CD14-positive monocyte (primary cell): Measurements from ENCODE around the gene PANX1. TPM values are rescaled to one million over a fixed set of nuclear protein-coding genes. Genes with fewer than 3 reads are reported as not detected.
A peak's percentile ranks its signal among the peaks of the same experiment; 100 is the strongest.

Experiments
- DNase-seq, 3 donors: peaks; one replicate each; pipeline ENCODE4 v3.0.0-alpha.2; 2011 to 2022
- H2AFZ ChIP-seq: 2 replicates; pipeline ENCODE4 v1.6.0; 2012; ENCODE audit warnings: mild to moderate bottlenecking, low read depth, low read length, inconsistent platforms; ENCODE audit not compliant: insufficient read depth, poor library complexity, severe bottlenecking
- H3K27ac ChIP-seq, 2 donors: 1 replicate in 1 of 2; 2 replicates in 1 of 2; pipeline ENCODE4 v1.5.1; 2012 to 2013; ENCODE audit warnings: low read length in 2 of 2, control low read depth in 1 of 2, inconsistent platforms in 1 of 2, low read depth in 1 of 2, mild to moderate bottlenecking in 1 of 2
- H3K27me3 ChIP-seq, 2 donors: one replicate each; pipeline versions ENCODE4 v1.6.0 to v1.6.1; 2011 to 2013; ENCODE audit warnings: low read length in 2 of 2; ENCODE audit not compliant: control insufficient read depth in 2 of 2, insufficient read depth in 2 of 2
- H3K36me3 ChIP-seq, 2 donors: replicated peaks in 1 of 2; 1 replicate in 1 of 2; 2 replicates in 1 of 2; pipeline versions ENCODE4 v1.5.1 to v1.6.1; 2012 to 2013; ENCODE audit warnings: low read length in 2 of 2, control low read depth in 1 of 2, inconsistent platforms in 1 of 2, mild to moderate bottlenecking in 1 of 2; ENCODE audit not compliant: insufficient read depth in 2 of 2, control insufficient read depth in 1 of 2
- H3K4me1 ChIP-seq, 2 donors: 1 replicate in 1 of 2; 2 replicates in 1 of 2; pipeline versions ENCODE4 v1.5.1 to v1.6.1; 2012 to 2013; ENCODE audit warnings: low read length in 2 of 2, control low read depth in 1 of 2, inconsistent platforms in 1 of 2, mild to moderate bottlenecking in 1 of 2, moderate library complexity in 1 of 2; ENCODE audit not compliant: insufficient read depth in 2 of 2, control insufficient read depth in 1 of 2
- H3K4me2 ChIP-seq: replicated peaks from 2 replicates; pipeline ENCODE3; 2012; ENCODE audit warnings: low read length, moderate library complexity, mild to moderate bottlenecking; ENCODE audit not compliant: poor library complexity, severe bottlenecking; ENCODE audit errors: extremely low read depth
- H3K4me3 ChIP-seq, 3 experiments: fragments of 200-600 bp in 1 of 3; sonication (generic) in 1 of 3; replicated peaks in 1 of 3; 1 replicate in 2 of 3; 2 replicates in 1 of 3; pipeline ENCODE4 v1.5.1; 2011 to 2013; ENCODE audit warnings: low read length in 3 of 3, mild to moderate bottlenecking in 3 of 3, control low read depth in 2 of 3, low read depth in 2 of 3, inconsistent platforms in 1 of 3, moderate library complexity in 1 of 3
- H3K79me2 ChIP-seq: 2 replicates; pipeline ENCODE4 v1.6.0; 2012; ENCODE audit warnings: mild to moderate bottlenecking, control low read depth, inconsistent platforms, low read length, moderate library complexity; ENCODE audit not compliant: insufficient read depth
- H3K9ac ChIP-seq: 2 replicates; pipeline ENCODE4 v1.6.0; 2017; ENCODE audit warnings: low read length, mild to moderate bottlenecking; ENCODE audit not compliant: insufficient read depth, poor library complexity, severe bottlenecking
- H3K9me3 ChIP-seq, 2 donors: replicated peaks in 1 of 2; 1 replicate in 1 of 2; 2 replicates in 1 of 2; pipeline versions ENCODE4 v1.5.1 to v1.6.1; 2012 to 2013; ENCODE audit warnings: low read length in 2 of 2, control low read depth in 1 of 2; ENCODE audit not compliant: control insufficient read depth in 1 of 2, insufficient read depth in 1 of 2
- H4K20me1 ChIP-seq: 2 replicates; pipeline ENCODE4 v1.6.0; 2012; ENCODE audit warnings: mild to moderate bottlenecking, low read length, control low read depth, moderate library complexity; ENCODE audit not compliant: insufficient read depth
- H3K27ac Mint-ChIP-seq, 7 donors: one replicate each; pipeline ENCODE4 v1.8.0; 2020; ENCODE audit warnings: mild to moderate bottlenecking in 7 of 7, mixed read lengths in 7 of 7, moderate library complexity in 6 of 7, inconsistent platforms in 2 of 7
- H3K27me3 Mint-ChIP-seq, 3 donors: one replicate each; pipeline ENCODE4 v1.8.0; 2021 to 2022; ENCODE audit warnings: low read depth in 3 of 3, mild to moderate bottlenecking in 3 of 3, mixed read lengths in 3 of 3, moderate library complexity in 3 of 3, inconsistent platforms in 1 of 3
- H3K36me3 Mint-ChIP-seq, 2 donors: one replicate each; pipeline ENCODE4 v1.8.0; 2020; ENCODE audit warnings: mixed read lengths in 2 of 2, inconsistent platforms in 1 of 2, mild to moderate bottlenecking in 1 of 2
- H3K4me1 Mint-ChIP-seq: one replicate; pipeline ENCODE4 v1.8.0; 2020; ENCODE audit warnings: mild to moderate bottlenecking, mixed read lengths
- H3K4me3 Mint-ChIP-seq, 2 donors: one replicate each; pipeline ENCODE4 v1.8.0; 2020; ENCODE audit warnings: mild to moderate bottlenecking in 2 of 2, mixed read lengths in 2 of 2, moderate library complexity in 1 of 2
- H3K9me3 Mint-ChIP-seq, 7 donors: one replicate each; pipeline ENCODE4 v1.8.0; 2020 to 2022; ENCODE audit warnings: mixed read lengths in 7 of 7, mild to moderate bottlenecking in 6 of 7, moderate library complexity in 6 of 7, inconsistent platforms in 2 of 7
- CTCF ChIP-seq: fragments of 200-600 bp; IDR thresholded peaks from one replicate; pipeline ENCODE4 v1.8.0; 2022; ENCODE audit warnings: antibody characterized with exemption, mild to moderate bottlenecking
- WGBS: methylation state at CpG from one replicate; pipeline ENCODE4 v1.1.5; 2013; ENCODE audit warnings: missing lambda C conversion rate; ENCODE audit not compliant: insufficient coverage; 5-methylcytosine and 5-hydroxymethylcytosine counted together
- intact Hi-C, 2 donors: fragments of 100-400 bp; cut with micrococcal nuclease; formaldehyde crosslinking; loops; one replicate each; pipeline versions ENCODE4 v1.15.0 to v1.15.1; 2023
- polyA plus RNA-seq, 3 donors: library from polyadenylated mRNA; depleted of rRNA in 1 of 3; unstranded in 2 of 3; stranded (reverse) in 1 of 3; fragments of 300-500 nt in 2 of 3; fragments of >200 nt in 1 of 3; fragmentation: Illumina TruSeq in 2 of 3; gene quantifications; 1 replicate in 2 of 3; 2 replicates in 1 of 3; pipeline ENCODE4 v1.2.3, GENCODE V29; 2012 to 2021

PANX1 gene
- polyA plus RNA-seq, 3 donors = 6.9 to 15.7 (median 12.7) TPM

DNA sequence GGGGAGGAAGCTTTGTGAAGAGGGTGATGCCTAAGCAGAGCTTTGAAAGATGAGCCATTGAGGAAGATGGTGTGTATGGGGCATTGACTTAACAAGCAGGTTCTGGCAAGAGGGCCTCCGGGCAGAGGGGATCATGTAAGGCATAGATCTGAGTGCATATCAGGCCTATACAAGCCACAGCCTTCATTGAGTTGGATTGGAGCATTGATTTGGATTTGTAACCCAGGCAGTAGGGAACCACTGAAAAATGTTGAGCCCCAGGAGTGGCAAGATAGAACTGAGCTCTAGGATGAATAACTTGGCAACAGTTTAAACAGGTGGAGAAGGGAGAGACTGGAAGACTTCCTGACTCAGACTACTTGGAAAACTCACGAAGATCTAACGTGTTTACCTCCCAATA is 21.4 kb downstream of the PANX1 start:
- WGBS = 100% methylated on average over 1 of the region's 3 CpGs
- Histone ChIP-seq H3K27ac (peak overlapping the region in 1 of 2 donors; percentile 6), H3K4me3 (no peak overlapping the region), H3K36me3 (peaks cover 0 to 22% of the 10 kb centered on the region in 2 donors), H3K27me3 (no peaks in the 10 kb centered on the region), H3K4me2 (no peak overlapping the region), H2AFZ (no peak overlapping the region), H3K9ac (no peak overlapping the region), H3K9me3 (no peaks in the 10 kb centered on the region), H4K20me1 (peaks cover 93% of the 10 kb centered on the region), H3K4me1 (peaks cover 27 to 29% of the 10 kb centered on the region in 2 donors), H3K79me2 (peaks cover 87% of the 10 kb centered on the region)
- intact Hi-C loops = no loop called here
- H3K36me3 Mint-ChIP-seq = peaks cover 14 to 20% of the 10 kb centered on the region in 2 donors
- no peak overlapping the region for H3K4me3 Mint-ChIP-seq
- no peak for DNase-seq
- peaks cover 54% of the 10 kb centered on the region for H3K4me1 Mint-ChIP-seq
- H3K9me3 Mint-ChIP-seq = no peaks in the 10 kb centered on the region
- TF ChIP-seq CTCF = no peak
- peak overlapping the region in 3 of 7 donors; percentile 28 to 52 (median 42) for H3K27ac Mint-ChIP-seq
- peaks cover 0 to 3% (median 0%) of the 10 kb centered on the region in 3 donors for H3K27me3 Mint-ChIP-seq

- H3K27ac ChIP-seq = no peak overlapping the region
- H3K36me3 ChIP-seq = peaks cover 0 to 25% of the 10 kb centered on the region in 2 donors
- no peaks in the 10 kb centered on the region for H3K9me3 ChIP-seq
- no CpG with 5 or more reads among the region's 4 CpGs for WGBS
- H3K4me3 Mint-ChIP-seq = no peak overlapping the region
- H3K4me1 ChIP-seq = peaks cover 27 to 29% of the 10 kb centered on the region in 2 donors
- no peaks in the 10 kb centered on the region for H3K27me3 ChIP-seq
- peak overlapping the region; percentile 2 for H3K4me2 ChIP-seq
- H3K27ac Mint-ChIP-seq = peak overlapping the region in 6 of 7 donors; percentile 12 to 77 (median 69)
- peaks cover 0 to 3% (median 0%) of the 10 kb centered on the region in 3 donors for H3K27me3 Mint-ChIP-seq
- no peak for TF ChIP-seq CTCF
- H3K9me3 Mint-ChIP-seq = no peaks in the 10 kb centered on the region
- peak in 2 of 3 donors; percentile 13 to 31 for DNase-seq
- peaks cover 54% of the 10 kb centered on the region for H3K4me1 Mint-ChIP-seq
- intact Hi-C loops = no loop called here
- peak overlapping the region in 1 of 3 experiments; percentile 15 for H3K4me3 ChIP-seq
- H4K20me1 ChIP-seq = peaks cover 84% of the 10 kb centered on the region
- no peak overlapping the region for H3K9ac ChIP-seq
- H3K36me3 Mint-ChIP-seq = peaks cover 18% of the 10 kb centered on the region in 2 donors
- H3K79me2 ChIP-seq = peaks cover 81% of the 10 kb centered on the region
- no peak overlapping the region for H2AFZ ChIP-seq
Observed at GRCh38 chr11:94150704-94151685, 22.4 kb downstream of the PANX1 start.
